ENCODE results near the gene SLIT1.

DNA sequence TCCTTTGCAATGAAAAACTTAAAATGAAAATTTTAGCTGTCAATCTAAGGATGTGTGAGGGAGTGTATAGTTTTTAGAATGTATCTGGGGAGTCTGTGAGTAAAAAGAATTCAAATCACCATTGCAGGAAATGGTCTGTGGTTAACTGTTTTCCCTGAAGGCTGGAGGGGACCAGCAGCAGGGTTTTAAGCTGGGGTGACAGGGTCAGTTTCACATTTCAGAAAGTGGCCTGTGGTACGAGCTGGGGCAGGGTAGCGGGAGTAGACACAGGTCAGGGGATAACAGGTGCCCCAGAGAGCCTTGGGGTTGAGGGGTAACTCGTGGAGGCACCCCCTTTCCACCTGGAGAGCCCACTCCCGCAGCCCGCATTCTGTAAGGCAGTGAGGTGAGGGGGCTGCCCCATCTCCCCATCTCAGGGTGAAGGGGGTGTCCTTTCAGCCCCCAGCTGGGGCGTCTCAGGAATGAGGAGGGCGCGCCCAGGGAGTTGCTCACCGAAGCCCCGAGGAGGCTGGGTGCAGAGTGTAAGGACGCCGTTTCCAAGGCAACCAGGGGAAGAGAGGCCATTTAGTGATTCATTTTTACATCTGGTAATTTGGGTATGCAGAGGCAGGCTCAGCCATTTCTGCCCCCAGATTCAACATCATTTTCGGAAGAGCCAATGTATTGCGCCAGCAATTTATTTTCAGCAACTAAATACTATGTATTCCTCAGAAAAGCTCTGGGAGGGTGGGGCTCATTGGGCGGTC is 168.9 kb downstream of the SLIT1 start:
- no peak for TF ChIP-seq CTCF (IDR thresholded peaks at IDR 0.05)
- no peak for TF ChIP-seq POLR2A (IDR thresholded peaks at IDR 0.05)

All from testis (tissue), 2 donors.